Stimulated activated CD4-positive, alpha-beta T cell treated with anti-CD3 and anti-CD28 coated beads, TNF-alpha, amount 100 ng/mL, for 1 hour (primary cell): ENCODE results near the gene LAMP1.
A peak's percentile ranks its signal among the peaks of the same experiment; 100 is the strongest.
"Not testable (repeated sequence)": the region's sequence is repeated elsewhere in the genome, so short reads cannot be mapped to it uniquely, and the experiment has no call there.

ENCODE experiments used
- DNase-seq, 3 donors: peaks; one replicate each; pipeline ENCODE4 v3.0.0-alpha.2; 2020; ENCODE audit warnings: low read depth in 3 of 3, low spot score in 1 of 3

Gene LAMP1

GRCh38 chr13:113296823-113297369, at the start of gene LAMP1:
TSS of gene LAMP1 (plus strand) at chr13:113297239. CDS start at chr13:113297435, 196 bp downstream.
- peak; percentile 97 to 100 (median 98) for DNase-seq

GRCh38 chr13:113252516-113253095, 44.4 kb upstream of the LAMP1 start:
- DNase-seq = no peak

- DNase-seq = not testable (repeated sequence)
Observed at GRCh38 chr13:113257908-113258307, 39.1 kb upstream of the LAMP1 start.

GRCh38 chr13:113258321-113259054, 38.6 kb upstream of the LAMP1 start:
- DNase-seq = no peak

GRCh38 chr13:113260996-113261395, 36.0 kb upstream of the LAMP1 start:
- no peak for DNase-seq

- not testable (repeated sequence) for DNase-seq
Observed at GRCh38 chr13:113263016-113263415, 34.0 kb upstream of the LAMP1 start.

- DNase-seq = no peak
Observed at GRCh38 chr13:113267642-113268405, 29.2 kb upstream of the LAMP1 start.

GRCh38 chr13:113272031-113272430, 25.0 kb upstream of the LAMP1 start:
- no peak for DNase-seq

- DNase-seq = no peak
Observed at GRCh38 chr13:113272701-113273181, 24.3 kb upstream of the LAMP1 start.

GRCh38 chr13:113273321-113273720, 23.7 kb upstream of the LAMP1 start:
- DNase-seq = no peak

- no peak for DNase-seq
Observed at GRCh38 chr13:113273851-113274590, 23.0 kb upstream of the LAMP1 start.

- no peak for DNase-seq
Observed at GRCh38 chr13:113274721-113275120, 22.3 kb upstream of the LAMP1 start.

GRCh38 chr13:113275387-113275786, 21.7 kb upstream of the LAMP1 start:
- no peak for DNase-seq

- no peak for DNase-seq
Observed at GRCh38 chr13:113280126-113280525, 16.9 kb upstream of the LAMP1 start.

- no peak for DNase-seq
Observed at GRCh38 chr13:113283904-113284303, 13.1 kb upstream of the LAMP1 start.

- no peak for DNase-seq
Observed at GRCh38 chr13:113288880-113289279, 8.2 kb upstream of the LAMP1 start.

GRCh38 chr13:113291129-113291528, 5.9 kb upstream of the LAMP1 start:
- no peak for DNase-seq

- DNase-seq = no peak
Observed at GRCh38 chr13:113292021-113292862, 4.8 kb upstream of the LAMP1 start.

GRCh38 chr13:113293686-113294085, 3.4 kb upstream of the LAMP1 start:
- DNase-seq = no peak

GRCh38 chr13:113295776-113296175, 1.3 kb upstream of the LAMP1 start:
- DNase-seq = no peak
